HepG2 (cell line): ENCODE data around the gene GSC2. TPM values are rescaled to one million over a fixed set of nuclear protein-coding genes. Genes with fewer than 3 reads are reported as not detected.

ENCODE experiments used
- AHDC1 ChIP-seq: sonication (generic); formaldehyde crosslinking; IDR thresholded peaks from 2 replicates; pipeline ENCODE4 v1.5.1; 2020; ENCODE audit warnings: mild to moderate bottlenecking, missing genetic modification reagents, borderline replicate concordance
- CREM ChIP-seq, 2 experiments: sonication (generic) in 1 of 2; formaldehyde crosslinking in 1 of 2; IDR thresholded peaks; 2 replicates each; pipeline versions ENCODE4 v1.4.0 to v1.6.1; 2016 to 2020; ENCODE audit warnings: antibody characterized with exemption in 1 of 2, mild to moderate bottlenecking in 1 of 2, missing genetic modification reagents in 1 of 2
- GFI1 ChIP-seq: sonication (generic); formaldehyde crosslinking; IDR thresholded peaks from 2 replicates; pipeline ENCODE4 v1.5.0; 2020; ENCODE audit warnings: missing genetic modification reagents, mild to moderate bottlenecking, borderline replicate concordance
- NR2F2 ChIP-seq: IDR thresholded peaks from 2 replicates; pipeline ENCODE4 v1.6.1; 2012; ENCODE audit warnings: low read depth, inconsistent platforms, borderline replicate concordance
- SETDB1 ChIP-seq: sonication (generic); formaldehyde crosslinking; IDR thresholded peaks from 2 replicates; pipeline ENCODE4 v1.5.1; 2020; ENCODE audit warnings: missing genetic modification reagents, mild to moderate bottlenecking, borderline replicate concordance
- TBL1XR1 ChIP-seq: fragments of 150-350 bp; IDR thresholded peaks from 2 replicates; pipeline ENCODE4 v1.6.1; 2014; ENCODE audit warnings: borderline replicate concordance, low read length; ENCODE audit not compliant: partially characterized antibody
- TBX3 ChIP-seq: fragments of 450-650 bp; IDR thresholded peaks from 2 replicates; pipeline ENCODE4 v1.6.1; 2017; ENCODE audit warnings: antibody characterized with exemption, mild to moderate bottlenecking, inconsistent platforms, borderline replicate concordance
- TFDP2 ChIP-seq: sonication (generic); formaldehyde crosslinking; IDR thresholded peaks from 2 replicates; pipeline ENCODE4 v1.4.0; 2020; ENCODE audit warnings: missing genetic modification reagents
- THAP11 ChIP-seq: IDR thresholded peaks from 2 replicates; pipeline ENCODE4 v1.6.1; 2016; ENCODE audit warnings: missing biosample characterization, missing genetic modification reagents
- ZNF432 ChIP-seq: sonication (generic); formaldehyde crosslinking; IDR thresholded peaks from 2 replicates; pipeline ENCODE4 v1.5.0; 2020; ENCODE audit warnings: missing genetic modification reagents, mild to moderate bottlenecking, borderline replicate concordance
- polyA plus RNA-seq, 8 experiments: library from polyadenylated mRNA; depleted of rRNA in 3 of 8; stranded (reverse) in 7 of 8; unstranded in 1 of 8; fragments of >200 nt; fragmentation: Illumina TruSeq in 4 of 8; extraction: Trizol in 4 of 8; gene quantifications; 2 replicates each; pipeline versions ENCODE4 v1.2.1 to v1.2.3, GENCODE V29; 2011 to 2016; ENCODE audit warnings: low read depth in 4 of 8, missing spikeins in 1 of 8, mixed read lengths in 1 of 8; ENCODE audit not compliant: insufficient read depth in 1 of 8
- total RNA-seq, 5 experiments: library from RNA; depleted of rRNA; stranded (reverse); fragments of >200 nt; fragmentation: Illumina TruSeq; extraction: Trizol; gene quantifications; 2 replicates each; pipeline ENCODE4 v1.2.3, GENCODE V29; 2016; ENCODE audit warnings: low read depth in 1 of 5

The GSC2 gene
- total and polyA plus RNA-seq, 2 of the 13 experiments (the other 11 are each of a cell fraction or from before 2014, with no cell fraction given) = not detected

GRCh38 chr22:19184276-19184997, 34.3 kb upstream of the GSC2 start (continued):
- TF ChIP-seq THAP11 (CRISPR knock-in tag) (no peak), TBX3 (no peak), AHDC1 (no peak), ZNF432 (CRISPR knock-in tag) (no peak), CREM (IDR thresholded peaks at IDR 0.05) (no peak), CREM (CRISPR knock-in tag; IDR thresholded peaks at IDR 0.05) (no peak), NR2F2 (no peak), SETDB1 (CRISPR knock-in tag) (no peak), TBL1XR1 (no peak), GFI1 (CRISPR knock-in tag) (no peak), TFDP2 (no peak)
